ENCODE results near the gene SLC6A11.

DNA sequence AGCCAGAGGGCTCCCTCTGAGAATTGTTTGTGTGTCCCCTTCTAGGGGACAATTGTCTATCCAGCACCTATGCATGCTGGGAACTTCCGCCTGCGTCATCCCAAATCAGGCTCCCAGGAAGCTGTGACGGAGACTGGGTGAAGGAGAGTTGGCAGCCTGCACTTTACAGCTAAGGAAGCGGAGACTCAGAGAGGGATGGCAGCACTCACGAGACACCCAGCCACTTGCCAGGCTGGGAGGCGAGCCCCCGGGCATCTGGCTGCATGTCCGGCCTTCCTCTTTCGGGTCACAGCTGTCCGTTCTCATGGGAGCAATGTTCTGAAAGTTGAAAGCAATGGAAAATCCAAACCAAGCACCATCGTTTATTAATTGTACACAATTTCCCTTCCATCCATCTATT is 45.5 kb upstream of the SLC6A11 start:
- TF ChIP-seq EZH2 (IDR thresholded peaks at IDR 0.05; ENCODE audit: low read length) = no peak
- TF ChIP-seq, protein P1, sequence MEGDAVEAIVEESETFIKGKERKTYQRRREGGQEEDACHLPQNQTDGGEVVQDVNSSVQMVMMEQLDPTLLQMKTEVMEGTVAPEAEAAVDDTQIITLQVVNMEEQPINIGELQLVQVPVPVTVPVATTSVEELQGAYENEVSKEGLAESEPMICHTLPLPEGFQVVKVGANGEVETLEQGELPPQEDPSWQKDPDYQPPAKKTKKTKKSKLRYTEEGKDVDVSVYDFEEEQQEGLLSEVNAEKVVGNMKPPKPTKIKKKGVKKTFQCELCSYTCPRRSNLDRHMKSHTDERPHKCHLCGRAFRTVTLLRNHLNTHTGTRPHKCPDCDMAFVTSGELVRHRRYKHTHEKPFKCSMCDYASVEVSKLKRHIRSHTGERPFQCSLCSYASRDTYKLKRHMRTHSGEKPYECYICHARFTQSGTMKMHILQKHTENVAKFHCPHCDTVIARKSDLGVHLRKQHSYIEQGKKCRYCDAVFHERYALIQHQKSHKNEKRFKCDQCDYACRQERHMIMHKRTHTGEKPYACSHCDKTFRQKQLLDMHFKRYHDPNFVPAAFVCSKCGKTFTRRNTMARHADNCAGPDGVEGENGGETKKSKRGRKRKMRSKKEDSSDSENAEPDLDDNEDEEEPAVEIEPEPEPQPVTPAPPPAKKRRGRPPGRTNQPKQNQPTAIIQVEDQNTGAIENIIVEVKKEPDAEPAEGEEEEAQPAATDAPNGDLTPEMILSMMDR (optimal IDR thresholded peaks at IDR 0.05 in 1 of 3, IDR thresholded peaks at IDR 0.05 in 1 of 3, conservative IDR thresholded peaks at IDR 0.05 in 1 of 3; ENCODE audit: extremely low read depth in 1 of 3, insufficient read depth in 2 of 3, low read length in 3 of 3) = no peak
